ENCODE measurements around the gene PHIP. TPM values are rescaled to one million over a fixed set of nuclear protein-coding genes. Genes with fewer than 3 reads are reported as not detected.
A peak's percentile ranks its signal among the peaks of the same experiment; 100 is the strongest.

PHIP gene
- total and polyA plus RNA-seq, 9 of the 15 experiments (the other 6 are each of a cell fraction or from before 2014, with no cell fraction given) = 8.1 to 36.3 (median 16.5) TPM

- TF ChIP-seq CTCFL (IDR thresholded peaks at IDR 0.05; ENCODE audit: borderline replicate concordance, insufficient read depth, low read depth, low read length, poor library complexity, severe bottlenecking) (no peak), ZNF41 (CRISPR knock-in tag; conservative IDR thresholded peaks at IDR 0.05) (no peak), ZFP36 (IDR thresholded peaks at IDR 0.05; ENCODE audit: low read depth, low read length, partially characterized antibody) (no peak), ZNF518B (CRISPR knock-in tag; IDR thresholded peaks at IDR 0.05) (no peak), MCM5 (IDR thresholded peaks at IDR 0.05; ENCODE audit: low read depth) (no peak), ZBTB8A (IDR thresholded peaks at IDR 0.05; ENCODE audit: partially characterized antibody) (no peak), SAFB2 (IDR thresholded peaks at IDR 0.05; ENCODE audit: borderline replicate concordance, low read depth, low read length, severe bottlenecking) (no peak), SLC30A9 (CRISPR knock-in tag; IDR thresholded peaks at IDR 0.05) (no peak), SMC3 (conservative IDR thresholded peaks at IDR 0.05; ENCODE audit: insufficient read depth, low read depth, low read length) (no peak), SETDB1 (IDR thresholded peaks at IDR 0.05; ENCODE audit: low read length) (no peak), CUX1 (CRISPR knock-in tag; IDR thresholded peaks at IDR 0.05) (peak; percentile 77; the same call in 1 of the 2 replicates)
Observed at GRCh38 chr6:79076782-79077641, 1.0 kb downstream of the PHIP start (continued).

All from K562 (cell line).